Bone marrow (tissue), 2 donors: Measurements from ENCODE around the gene UBR2.
"Not testable (repeated sequence)": the region's sequence is repeated elsewhere in the genome, so short reads cannot be mapped to it uniquely, and the experiment has no call there.

Experiments
- DNase-seq, 2 donors: peaks; one replicate each; lab custom pipeline; 2025; lab: John Stamatoyannopoulos, UW

The UBR2 gene

GRCh38 chr6:42693725-42694323 is 130.0 kb downstream of the UBR2 start:
- DNase-seq = no peak

- DNase-seq = no peak
Observed at GRCh38 chr6:42694586-42694985, 130.8 kb downstream of the UBR2 start.

- no peak for DNase-seq
Observed at GRCh38 chr6:42696526-42697267, 132.9 kb downstream of the UBR2 start.

- DNase-seq = no peak
Observed at GRCh38 chr6:42697268-42697655, 133.4 kb downstream of the UBR2 start.

- no peak for DNase-seq
Observed at GRCh38 chr6:42698217-42698616, 134.4 kb downstream of the UBR2 start.

- no peak for DNase-seq
Observed at GRCh38 chr6:42702200-42702599, 138.4 kb downstream of the UBR2 start.

- not testable (repeated sequence) for DNase-seq
Observed at GRCh38 chr6:42702786-42703185, 139.0 kb downstream of the UBR2 start.

GRCh38 chr6:42704251-42704936 is 140.6 kb downstream of the UBR2 start:
- no peak for DNase-seq

- no peak for DNase-seq
Observed at GRCh38 chr6:42704937-42705374, 141.1 kb downstream of the UBR2 start.

GRCh38 chr6:42707595-42707994 is 143.8 kb downstream of the UBR2 start:
- DNase-seq = no peak

- DNase-seq = no peak
Observed at GRCh38 chr6:42708096-42708495, 144.3 kb downstream of the UBR2 start.

GRCh38 chr6:42709871-42710270 is 146.0 kb downstream of the UBR2 start:
- no peak for DNase-seq

GRCh38 chr6:42710316-42710715 is 146.5 kb downstream of the UBR2 start:
- no peak for DNase-seq

GRCh38 chr6:42711930-42712329 is 148.1 kb downstream of the UBR2 start:
- DNase-seq = no peak

- DNase-seq = peak in 1 of 2 donors; percentile 5
Observed at GRCh38 chr6:42714098-42714761, 150.4 kb downstream of the UBR2 start.

- DNase-seq = no peak
Observed at GRCh38 chr6:42715871-42716270, 152.0 kb downstream of the UBR2 start.

GRCh38 chr6:42720739-42721138 is 156.9 kb downstream of the UBR2 start:
- DNase-seq = no peak

GRCh38 chr6:42722497-42722896 is 158.7 kb downstream of the UBR2 start, which contains the start of gene PRPH2:
TSS of gene PRPH2 (minus strand) at chr6:42722597. CDS start at chr6:42722334, 263 bp downstream.
- DNase-seq = no peak

- no peak for DNase-seq
Observed at GRCh38 chr6:42724825-42725224, 161.0 kb downstream of the UBR2 start.

- no peak for DNase-seq
Observed at GRCh38 chr6:42726026-42726425, 162.2 kb downstream of the UBR2 start.

GRCh38 chr6:42726485-42727086 is 162.8 kb downstream of the UBR2 start:
- peak; percentile 7 to 76 for DNase-seq

- no peak for DNase-seq
Observed at GRCh38 chr6:42727087-42727611, 163.3 kb downstream of the UBR2 start.
